K562 (cell line): ENCODE data around the gene PKLR. TPM values are rescaled to one million over a fixed set of nuclear protein-coding genes. Genes with fewer than 3 reads are reported as not detected.
A peak's percentile ranks its signal among the peaks of the same experiment; 100 is the strongest.

Experiments
- ASH1L ChIP-seq: fragments of 450-650 bp; IDR thresholded peaks from 2 replicates; pipeline ENCODE4 v1.6.1; 2018; ENCODE audit warnings: borderline replicate concordance, mild to moderate bottlenecking, low read depth; ENCODE audit not compliant: partially characterized antibody
- ELF2 ChIP-seq: fragments of 250-450 bp; sonication (Bioruptor Pico); IDR thresholded peaks from 2 replicates; pipeline ENCODE4 v1.5.0; 2021; ENCODE audit warnings: mild to moderate bottlenecking
- HIVEP1 ChIP-seq: fragments of 250-450 bp; sonication (Bioruptor Pico); IDR thresholded peaks from 2 replicates; pipeline ENCODE4 v1.4.0; 2020; ENCODE audit warnings: mild to moderate bottlenecking
- HNRNPUL1 ChIP-seq: fragments of 200-400 bp; formaldehyde crosslinking; IDR thresholded peaks from 2 replicates; pipeline ENCODE4 v1.6.1; 2017; ENCODE audit warnings: low read length
- JUND ChIP-seq, 2 experiments: IDR thresholded peaks; 2 replicates in 1 of 2; 3 replicates in 1 of 2; pipeline ENCODE4 v1.6.1; 2011; ENCODE audit warnings: borderline replicate concordance in 2 of 2, low read depth in 2 of 2, low read length in 2 of 2, improper control_type of control experiment in 1 of 2, missing biosample characterization in 1 of 2, missing genetic modification characterization in 1 of 2, missing genetic modification reagents in 1 of 2
- MAFF ChIP-seq: IDR thresholded peaks from 2 replicates; pipeline ENCODE4 v1.6.1; 2012; ENCODE audit warnings: low read length, improper control_type of control experiment
- MTA3 ChIP-seq: fragments of 450-650 bp; formaldehyde crosslinking; IDR thresholded peaks from 2 replicates; pipeline ENCODE4 v1.6.1; 2017; ENCODE audit warnings: mild to moderate bottlenecking, borderline replicate concordance
- NFIC ChIP-seq: fragments of 450-650 bp; IDR thresholded peaks from 2 replicates; pipeline ENCODE4 v1.6.1; 2017; ENCODE audit warnings: mild to moderate bottlenecking, inconsistent platforms
- NR2C2 ChIP-seq, 2 experiments: fragments of 200-800 bp in 1 of 2; sonication (Bioruptor generic) in 1 of 2; sonication (generic) in 1 of 2; formaldehyde crosslinking in 1 of 2; IDR thresholded peaks; 2 replicates each; pipeline versions ENCODE4 v1.6.1 to v1.8.0; 2016 to 2022; ENCODE audit warnings: mild to moderate bottlenecking in 1 of 2, missing compliant biosample characterization in 1 of 2, missing genetic modification characterization in 1 of 2, missing genetic modification reagents in 1 of 2
- PYGO2 ChIP-seq: fragments of 450-650 bp; IDR thresholded peaks from 2 replicates; pipeline ENCODE4 v1.6.1; 2016; ENCODE audit warnings: mild to moderate bottlenecking, missing genetic modification characterization, moderate library complexity, missing compliant biosample characterization
- SAFB ChIP-seq: fragments of 200-400 bp; formaldehyde crosslinking; IDR thresholded peaks from 2 replicates; pipeline ENCODE4 v1.6.1; 2017; ENCODE audit warnings: low read depth, low read length, borderline replicate concordance
- SMARCA5 ChIP-seq: fragments of 450-650 bp; IDR thresholded peaks from 2 replicates; pipeline ENCODE4 v1.6.1; 2016
- SPI1 ChIP-seq: IDR thresholded peaks from 2 replicates; pipeline ENCODE4 v1.6.1; 2011; ENCODE audit warnings: low read depth, low read length, control low read depth, borderline replicate concordance
- SRSF7 ChIP-seq: fragments of 200-400 bp; formaldehyde crosslinking; optimal IDR thresholded peaks from 2 replicates; pipeline ENCODE3; 2017; ENCODE audit warnings: mild to moderate bottlenecking, low read depth, low read length
- TARDBP ChIP-seq: fragments of 450-650 bp; IDR thresholded peaks from 2 replicates; pipeline ENCODE4 v1.6.1; 2016
- TCFL5 ChIP-seq: fragments of 250-450 bp; sonication (Bioruptor Pico); conservative IDR thresholded peaks from 2 replicates; pipeline ENCODE4 v1.6.1; 2021; ENCODE audit warnings: mild to moderate bottlenecking, moderate library complexity, matching md5 sums
- YBX1 ChIP-seq: fragments of 450-650 bp; IDR thresholded peaks from 2 replicates; pipeline ENCODE4 v1.7.1; 2016; ENCODE audit warnings: mild to moderate bottlenecking
- YY1 ChIP-seq, 3 experiments: IDR thresholded peaks; 2 replicates each; pipeline ENCODE4 v1.6.1; 2011; ENCODE audit warnings: low read length in 2 of 3, mild to moderate bottlenecking in 2 of 3, moderate library complexity in 2 of 3, borderline replicate concordance in 1 of 3, control low read depth in 1 of 3, low read depth in 1 of 3; ENCODE audit not compliant: insufficient read depth in 3 of 3, insufficient replicate concordance in 2 of 3, control insufficient read depth in 1 of 3, insufficient read length in 1 of 3; ENCODE audit errors: extremely low read depth in 1 of 3
- ZNF133 ChIP-seq: fragments of 250-450 bp; sonication (Bioruptor Pico); IDR thresholded peaks from 2 replicates; pipeline ENCODE4 v1.4.0; 2020; ENCODE audit warnings: mild to moderate bottlenecking
- ZNF263 ChIP-seq: sonication (generic); formaldehyde crosslinking; IDR thresholded peaks from 2 replicates; pipeline ENCODE4 v1.8.0; 2022; ENCODE audit warnings: mild to moderate bottlenecking, missing genetic modification reagents, borderline replicate concordance
- ZNF311 ChIP-seq: fragments of 250-450 bp; sonication (Bioruptor Pico); IDR thresholded peaks from 2 replicates; pipeline ENCODE4 v1.4.0; 2020; ENCODE audit warnings: mild to moderate bottlenecking, moderate library complexity
- ZNF77 ChIP-seq: fragments of 250-450 bp; sonication (Bioruptor Pico); IDR thresholded peaks from 2 replicates; pipeline ENCODE4 v1.5.0; 2020
- ZNF785 ChIP-seq: fragments of 250-450 bp; sonication (Bioruptor Pico); IDR thresholded peaks from 2 replicates; pipeline ENCODE4 v1.4.0; 2020; ENCODE audit warnings: mild to moderate bottlenecking
- polyA plus RNA-seq, 8 experiments: library from polyadenylated mRNA; depleted of rRNA in 4 of 8; stranded (reverse) in 5 of 8; unstranded in 3 of 8; fragments of >200 nt; fragmentation: Nextera tagmentation in 2 of 8; fragmentation: Illumina TruSeq in 1 of 8; extraction: Ambion mirVana in 2 of 8; extraction: Trizol in 1 of 8; gene quantifications; 2 replicates each; pipeline versions ENCODE4 v1.2.1 to v1.2.3, GENCODE V29; 2011 to 2014; ENCODE audit warnings: inconsistent platforms in 1 of 8, missing spikeins in 1 of 8
- total RNA-seq, 7 experiments: library from RNA; depleted of rRNA in 6 of 7; stranded (reverse); fragments of >200 nt in 6 of 7; fragmentation: Illumina TruSeq in 2 of 7; extraction: Trizol in 2 of 7; gene quantifications; 2 replicates each; pipeline versions ENCODE4 v1.2.1 to v1.2.3, GENCODE V29; 2011 to 2021; ENCODE audit warnings: low replicate concordance in 1 of 7
- TF ChIP-seq, protein P1 (sequence below): fragments of 450-650 bp; IDR thresholded peaks from 2 replicates; pipeline ENCODE4 v1.6.1; 2016; ENCODE audit warnings: missing biosample characterization, missing genetic modification characterization
- TF ChIP-seq, protein P2 (sequence below), 2 experiments: IDR thresholded peaks; 2 replicates each; pipeline ENCODE4 v1.6.1; 2011; ENCODE audit warnings: borderline replicate concordance in 1 of 2, control low read depth in 1 of 2, low read depth in 1 of 2, low read length in 1 of 2, mild to moderate bottlenecking in 1 of 2, mixed read lengths in 1 of 2, moderate library complexity in 1 of 2; ENCODE audit not compliant: insufficient read depth in 1 of 2, insufficient read length in 1 of 2, poor library complexity in 1 of 2, severe bottlenecking in 1 of 2; ENCODE audit errors: extremely low read depth in 1 of 2
- TF ChIP-seq, protein P3 (sequence below): fragments of 450-650 bp; formaldehyde crosslinking; conservative IDR thresholded peaks from 2 replicates; pipeline ENCODE4 v1.4.0; 2022; ENCODE audit warnings: mild to moderate bottlenecking, missing genetic modification characterization

The PKLR gene
- total and polyA plus RNA-seq, 9 of the 15 experiments (the other 6 are each of a cell fraction or from before 2014, with no cell fraction given), result 10.7 to 78.4 (median 38.2) TPM

DNA sequence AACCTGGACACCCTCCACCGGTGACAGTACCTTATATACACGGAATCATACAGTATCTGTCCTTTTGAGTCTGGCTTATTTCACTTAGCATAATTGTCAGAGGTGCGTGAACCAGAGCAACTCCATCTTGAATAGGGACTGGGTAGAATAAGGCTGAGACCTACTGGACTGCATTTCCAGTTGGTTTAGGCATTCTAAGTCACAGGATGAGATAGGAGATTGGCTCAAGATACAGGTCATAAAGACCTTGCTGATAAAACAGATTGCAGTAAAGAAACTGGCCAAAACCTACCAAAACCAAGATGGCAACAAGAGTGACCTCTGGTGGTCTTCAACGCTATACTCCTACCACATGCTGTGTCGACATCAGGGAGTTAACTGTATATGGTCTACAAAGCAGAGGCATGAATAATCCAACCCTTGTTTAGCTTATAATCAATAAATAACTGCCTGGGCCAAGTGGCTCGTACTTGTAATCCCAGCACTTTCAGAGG, 6.1 kb upstream of the PKLR start (continued):
- TF ChIP-seq PYGO2 (tag) (peak; percentile 96), ZNF263 (CRISPR knock-in tag) (no peak), SAFB (no peak), TCFL5 (peak; percentile 94), NR2C2 (CRISPR knock-in tag; IDR thresholded peaks at IDR 0.05) (no peak), NR2C2 (tag; IDR thresholded peaks at IDR 0.05) (peak; percentile 59; the same call in 1 of the 2 replicates), MTA3 (0 out of 2 replicates have a peak, but pooled peaks have one; percentile 28), ZNF133 (CRISPR knock-in tag) (peak; percentile 90), SMARCA5 (no peak), HIVEP1 (CRISPR knock-in tag) (peak; percentile 96), JUND (IDR thresholded peaks at IDR 0.05; ENCODE audit: borderline replicate concordance, low read depth, low read length) (no peak), JUND (tag; IDR thresholded peaks at IDR 0.05; ENCODE audit: borderline replicate concordance, low read depth, low read length) (peak; percentile 75; the same call in 2 of the 3 replicates), ZNF785 (0 out of 2 replicates have a peak, but pooled peaks have one; percentile 57), SPI1 (no peak), ELF2 (CRISPR knock-in tag) (peak; percentile 39; the same call in 1 of the 2 replicates), YY1 (IDR thresholded peaks at IDR 0.05; ENCODE audit: borderline replicate concordance in 1 of 3, control insufficient read depth in 1 of 3, extremely low read depth in 1 of 3, insufficient read depth in 3 of 3, insufficient read length in 1 of 3, insufficient replicate concordance in 2 of 3, low read depth in 1 of 3, low read length in 2 of 3) (peak in 1 of 3 experiments; percentile 34), ASH1L (no peak), YBX1 (no peak), SRSF7 (no peak), MAFF (no peak), ZNF311 (CRISPR knock-in tag) (peak; percentile 96), HNRNPUL1 (no peak), ZNF77 (no peak), TARDBP (no peak), NFIC (no peak)
- TF ChIP-seq, protein P1, sequence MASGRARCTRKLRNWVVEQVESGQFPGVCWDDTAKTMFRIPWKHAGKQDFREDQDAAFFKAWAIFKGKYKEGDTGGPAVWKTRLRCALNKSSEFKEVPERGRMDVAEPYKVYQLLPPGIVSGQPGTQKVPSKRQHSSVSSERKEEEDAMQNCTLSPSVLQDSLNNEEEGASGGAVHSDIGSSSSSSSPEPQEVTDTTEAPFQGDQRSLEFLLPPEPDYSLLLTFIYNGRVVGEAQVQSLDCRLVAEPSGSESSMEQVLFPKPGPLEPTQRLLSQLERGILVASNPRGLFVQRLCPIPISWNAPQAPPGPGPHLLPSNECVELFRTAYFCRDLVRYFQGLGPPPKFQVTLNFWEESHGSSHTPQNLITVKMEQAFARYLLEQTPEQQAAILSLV (tag), result peak; percentile 94
- TF ChIP-seq, protein P2, sequence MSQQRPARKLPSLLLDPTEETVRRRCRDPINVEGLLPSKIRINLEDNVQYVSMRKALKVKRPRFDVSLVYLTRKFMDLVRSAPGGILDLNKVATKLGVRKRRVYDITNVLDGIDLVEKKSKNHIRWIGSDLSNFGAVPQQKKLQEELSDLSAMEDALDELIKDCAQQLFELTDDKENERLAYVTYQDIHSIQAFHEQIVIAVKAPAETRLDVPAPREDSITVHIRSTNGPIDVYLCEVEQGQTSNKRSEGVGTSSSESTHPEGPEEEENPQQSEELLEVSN (IDR thresholded peaks at IDR 0.05; ENCODE audit: borderline replicate concordance in 1 of 2, extremely low read depth in 1 of 2, insufficient read depth in 1 of 2, insufficient read length in 1 of 2, low read depth in 1 of 2, low read length in 1 of 2, poor library complexity in 1 of 2, severe bottlenecking in 1 of 2), result no peak
- TF ChIP-seq, protein P3, sequence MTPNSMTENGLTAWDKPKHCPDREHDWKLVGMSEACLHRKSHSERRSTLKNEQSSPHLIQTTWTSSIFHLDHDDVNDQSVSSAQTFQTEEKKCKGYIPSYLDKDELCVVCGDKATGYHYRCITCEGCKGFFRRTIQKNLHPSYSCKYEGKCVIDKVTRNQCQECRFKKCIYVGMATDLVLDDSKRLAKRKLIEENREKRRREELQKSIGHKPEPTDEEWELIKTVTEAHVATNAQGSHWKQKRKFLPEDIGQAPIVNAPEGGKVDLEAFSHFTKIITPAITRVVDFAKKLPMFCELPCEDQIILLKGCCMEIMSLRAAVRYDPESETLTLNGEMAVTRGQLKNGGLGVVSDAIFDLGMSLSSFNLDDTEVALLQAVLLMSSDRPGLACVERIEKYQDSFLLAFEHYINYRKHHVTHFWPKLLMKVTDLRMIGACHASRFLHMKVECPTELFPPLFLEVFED (CRISPR knock-in tag), result peak; percentile 84
